GM19397 (cell line): ENCODE results near the gene GLCE.
"Not testable (repeated sequence)": the region's sequence is repeated elsewhere in the genome, so short reads cannot be mapped to it uniquely, and the experiment has no call there.

Source experiments
- ATAC-seq: cut with Tn5 transposase; IDR thresholded peaks from one replicate; pipeline ENCODE4 v1.9.1; 2021; ENCODE audit warnings: mild to moderate bottlenecking, moderate library complexity; ENCODE audit not compliant: unreplicated experiment

Gene GLCE

GRCh38 chr15:69134791-69135190 is 25.6 kb upstream of the GLCE start:
- ATAC-seq: no peak

- no peak for ATAC-seq
These were observed 24.9 kb upstream of the GLCE start for GRCh38 chr15:69135499-69135898.

GRCh38 chr15:69138963-69139362 is 21.5 kb upstream of the GLCE start:
- ATAC-seq: no peak

- no peak for ATAC-seq
These were observed 20.1 kb upstream of the GLCE start for GRCh38 chr15:69140306-69140705.

GRCh38 chr15:69141286-69141701 is 19.1 kb upstream of the GLCE start:
- ATAC-seq: no peak

- ATAC-seq: no peak
These were observed 18.6 kb upstream of the GLCE start for GRCh38 chr15:69141833-69142232.

- no peak for ATAC-seq
These were observed 16.5 kb upstream of the GLCE start for GRCh38 chr15:69143756-69144436.

GRCh38 chr15:69144530-69144929 is 15.9 kb upstream of the GLCE start:
- ATAC-seq: no peak

- ATAC-seq: no peak
These were observed 15.2 kb upstream of the GLCE start for GRCh38 chr15:69145149-69145693.

- ATAC-seq: no peak
These were observed 14.5 kb upstream of the GLCE start for GRCh38 chr15:69145694-69146492.

GRCh38 chr15:69146724-69147435 is 13.6 kb upstream of the GLCE start:
- ATAC-seq: no peak

GRCh38 chr15:69148465-69148864 is 12.0 kb upstream of the GLCE start:
- ATAC-seq: no peak

- ATAC-seq: no peak
These were observed 11.3 kb upstream of the GLCE start for GRCh38 chr15:69149163-69149562.

GRCh38 chr15:69149803-69150202 is 10.6 kb upstream of the GLCE start:
- no peak for ATAC-seq

- ATAC-seq: no peak
These were observed 10.1 kb upstream of the GLCE start for GRCh38 chr15:69150336-69150735.

- ATAC-seq: no peak
These were observed 9.6 kb upstream of the GLCE start for GRCh38 chr15:69150841-69151240.

- ATAC-seq: no peak
These were observed 7.4 kb upstream of the GLCE start for GRCh38 chr15:69153046-69153445.

GRCh38 chr15:69153587-69153986 is 6.8 kb upstream of the GLCE start:
- ATAC-seq: not testable (repeated sequence)

GRCh38 chr15:69154078-69154477 is 6.4 kb upstream of the GLCE start:
- ATAC-seq: no peak

GRCh38 chr15:69154684-69155083 is 5.8 kb upstream of the GLCE start:
- no peak for ATAC-seq

GRCh38 chr15:69156736-69157381 is 3.6 kb upstream of the GLCE start:
- ATAC-seq: no peak
